Tibial artery (tissue), 4 donors: ENCODE measurements around the gene LHFPL2.

ENCODE experiments used
- DNase-seq, 2 donors: peaks; one replicate each; pipeline ENCODE4 v3.0.0-alpha.2; 2019
- H3K27ac ChIP-seq, 2 donors: fragments of 200-600 bp; sonication (generic) in 1 of 2; 1 replicate in 1 of 2; 2 replicates in 1 of 2; pipeline ENCODE4 v1.5.1; 2018 to 2019; ENCODE audit warnings: mild to moderate bottlenecking in 1 of 2
- H3K27me3 ChIP-seq, 2 donors: fragments of 200-600 bp; sonication (generic) in 1 of 2; one replicate each; pipeline versions ENCODE4 v1.5.1 to v1.6.0; 2016 to 2019
- H3K36me3 ChIP-seq, 3 donors: fragments of 200-600 bp; sonication (generic) in 2 of 3; one replicate each; pipeline ENCODE4 v1.5.1; 2016 to 2019; ENCODE audit warnings: mild to moderate bottlenecking in 2 of 3
- H3K4me1 ChIP-seq, 4 donors: fragments of 200-600 bp; sonication (generic) in 2 of 4; 1 replicate in 3 of 4; 2 replicates in 1 of 4; pipeline ENCODE4 v1.5.1; 2016 to 2019
- H3K4me3 ChIP-seq, 2 donors: fragments of 200-600 bp; sonication (generic) in 1 of 2; 1 replicate in 1 of 2; 2 replicates in 1 of 2; pipeline ENCODE4 v1.5.1; 2018 to 2019; ENCODE audit warnings: mild to moderate bottlenecking in 2 of 2
- H3K9me3 ChIP-seq, 3 donors: fragments of 200-600 bp; sonication (generic) in 1 of 3; one replicate each; pipeline ENCODE4 v1.5.1; 2016 to 2019
- CTCF ChIP-seq, 2 experiments: fragments of 200-600 bp in 1 of 2; fragments of 450-650 bp in 1 of 2; IDR thresholded peaks; one replicate each; pipeline ENCODE4 v1.5.1; 2017 to 2019; ENCODE audit warnings: antibody characterized with exemption in 2 of 2, mild to moderate bottlenecking in 1 of 2, moderate library complexity in 1 of 2
- intact Hi-C: fragments of 100-400 bp; cut with DNase I; formaldehyde crosslinking; loops from one replicate; pipeline ENCODE4 v1.15.0; 2023; ENCODE audit warnings: low total_unique reads

The LHFPL2 gene

GRCh38 chr5:78547183-78547582 is 101.4 kb downstream of the LHFPL2 start:
- peak; percentile 42 to 80 for DNase-seq
- Histone ChIP-seq H3K4me1 (peaks cover 5 to 56% (median 34%) of the 10 kb centered on the region in 4 donors), H3K27me3 (no peaks in the 10 kb centered on the region), H3K4me3 (peak overlapping the region; percentile 29 to 30), H3K27ac (peak overlapping the region; percentile 76 to 85), H3K9me3 (no peaks in the 10 kb centered on the region), H3K36me3 (no peaks in the 10 kb centered on the region)
- no peak for TF ChIP-seq CTCF (IDR thresholded peaks at IDR 0.05)
- intact Hi-C loops, result loop anchor here (5.0 kb wide), 1 partner anchor 100 kb away; the partner anchor contains the start of gene LHFPL2

DNA sequence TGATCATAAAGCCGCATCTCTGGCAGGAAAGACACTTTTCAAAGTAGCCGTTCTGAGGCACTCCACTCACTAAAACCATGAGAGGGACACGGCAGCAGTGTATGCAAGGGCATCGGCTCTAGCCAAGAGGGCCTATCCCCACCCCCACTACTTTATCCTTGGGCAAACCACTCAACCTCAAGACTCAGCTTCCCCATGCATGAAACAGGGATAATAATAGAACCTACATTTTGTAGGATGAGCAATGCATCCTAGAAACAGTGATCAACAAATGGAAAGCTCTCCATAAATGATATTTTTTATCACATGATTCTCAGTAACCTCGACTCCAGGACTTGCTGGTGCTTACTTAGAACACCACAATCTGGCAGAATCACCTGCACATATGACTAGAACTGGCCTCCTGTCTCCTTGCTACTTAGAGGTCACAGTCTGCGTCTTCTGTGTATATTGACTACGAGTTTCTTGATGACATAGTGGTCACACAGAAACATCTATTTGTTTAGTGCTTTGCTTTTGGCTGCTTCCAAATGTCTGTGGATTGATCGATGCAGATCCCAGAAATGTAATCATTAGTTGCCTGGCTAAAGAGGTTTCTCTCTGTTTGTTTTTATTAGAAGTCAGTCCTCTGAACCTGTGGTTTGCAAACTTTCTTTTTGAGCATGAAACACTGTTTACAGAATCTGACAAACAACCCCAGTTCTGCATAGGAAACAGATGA is 102.1 kb downstream of the LHFPL2 start:
- DNase-seq, result no peak
- H3K27me3 ChIP-seq, result no peaks in the 10 kb centered on the region
- H3K4me1 ChIP-seq, result peaks cover 5 to 56% (median 34%) of the 10 kb centered on the region in 4 donors
- no peak for TF ChIP-seq CTCF (IDR thresholded peaks at IDR 0.05)
- H3K27ac ChIP-seq, result peak overlapping the region; percentile 76 to 85
- intact Hi-C loops, result loop anchor here (5.0 kb wide), 1 partner anchor 101 kb away; the partner anchor contains the start of gene LHFPL2
- no peaks in the 10 kb centered on the region for H3K36me3 ChIP-seq
- no peaks in the 10 kb centered on the region for H3K9me3 ChIP-seq
- no peak overlapping the region for H3K4me3 ChIP-seq

- no peaks in the 10 kb centered on the region for H3K27me3 ChIP-seq
- H3K27ac ChIP-seq, result peak overlapping the region; percentile 76 to 85
- H3K9me3 ChIP-seq, result no peaks in the 10 kb centered on the region
- TF ChIP-seq CTCF (IDR thresholded peaks at IDR 0.05), result no peak
- H3K36me3 ChIP-seq, result no peaks in the 10 kb centered on the region
- peaks cover 5 to 64% (median 38%) of the 10 kb centered on the region in 4 donors for H3K4me1 ChIP-seq
- no peak for DNase-seq
- H3K4me3 ChIP-seq, result no peak overlapping the region
- intact Hi-C loops, result loop anchor here (5.0 kb wide), 1 partner anchor 102 kb away; the partner anchor contains the start of gene LHFPL2
Observed at GRCh38 chr5:78545406-78545805, 103.2 kb downstream of the LHFPL2 start.

DNA sequence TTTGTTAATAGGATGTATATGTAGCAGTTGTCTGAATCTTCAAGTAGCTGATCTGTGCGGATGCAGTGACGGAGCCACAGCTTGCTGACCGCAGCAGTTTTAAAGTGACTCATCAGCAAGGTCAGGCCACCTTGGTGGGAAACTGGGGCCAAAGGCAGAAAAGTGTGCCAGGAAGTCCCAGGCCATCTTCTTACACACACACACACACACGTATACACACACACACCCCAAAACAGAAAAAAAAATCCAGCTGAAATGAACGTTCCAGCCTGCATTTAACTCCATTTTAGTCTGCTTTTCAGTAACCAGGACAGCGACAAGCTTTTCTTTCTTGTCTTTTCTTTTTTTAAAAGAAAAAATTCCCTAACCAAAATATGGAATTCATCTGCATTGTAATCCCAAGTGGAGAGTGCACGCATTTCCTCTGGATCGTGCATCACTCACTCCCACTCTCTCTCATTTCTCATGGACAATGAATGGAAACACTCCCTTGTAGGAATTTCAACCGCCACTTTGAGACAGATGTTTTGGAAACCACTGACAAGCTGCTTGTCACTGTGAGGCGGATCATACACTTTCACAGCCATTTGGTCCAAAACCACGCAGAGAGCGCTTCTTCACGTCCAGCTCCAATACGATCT is 103.9 kb downstream of the LHFPL2 start:
- Histone ChIP-seq H3K4me3 (no peak overlapping the region), H3K36me3 (no peaks in the 10 kb centered on the region), H3K27me3 (no peaks in the 10 kb centered on the region), H3K27ac (peak overlapping the region; percentile 76 to 85), H3K9me3 (no peaks in the 10 kb centered on the region), H3K4me1 (peaks cover 5 to 70% (median 39%) of the 10 kb centered on the region in 4 donors)
- DNase-seq, result no peak
- no peak for TF ChIP-seq CTCF (IDR thresholded peaks at IDR 0.05)
- intact Hi-C loops, result loop anchor here (5.0 kb wide), 1 partner anchor 103 kb away; the partner anchor contains the start of gene LHFPL2

DNA sequence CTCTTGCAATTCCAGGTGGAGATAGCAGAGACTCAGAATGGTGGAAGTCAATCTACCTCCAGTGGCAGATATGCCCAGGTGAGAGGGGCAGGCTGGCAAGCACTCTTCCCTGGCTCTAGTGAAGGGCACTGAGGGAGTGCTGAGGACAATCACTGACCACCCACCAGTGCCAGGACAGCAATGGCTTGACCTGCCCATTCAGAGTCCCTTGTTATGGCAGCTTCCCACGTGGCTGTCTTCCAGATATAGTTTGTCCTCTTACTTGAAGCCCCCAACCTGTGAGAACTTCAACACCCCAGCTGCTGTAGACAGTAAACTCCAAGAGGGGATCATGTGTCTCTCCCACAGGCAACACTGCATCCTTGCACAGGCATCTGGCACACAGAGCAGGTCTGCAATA is 104.7 kb downstream of the LHFPL2 start:
- Histone ChIP-seq H3K4me3 (no peak overlapping the region), H3K4me1 (peaks cover 5 to 74% (median 38%) of the 10 kb centered on the region in 4 donors), H3K27ac (peak overlapping the region in 1 of 2 donors; percentile 1), H3K36me3 (no peaks in the 10 kb centered on the region), H3K9me3 (no peaks in the 10 kb centered on the region), H3K27me3 (no peaks in the 10 kb centered on the region)
- intact Hi-C loops, result no loop called here
- TF ChIP-seq CTCF (IDR thresholded peaks at IDR 0.05), result no peak
- DNase-seq, result no peak
